HG03045 (cell line): ENCODE measurements around the gene FTCDNL1.

Experiments
- ATAC-seq: cut with Tn5 transposase; IDR thresholded peaks from one replicate; pipeline ENCODE4 v1.9.1; 2021; ENCODE audit warnings: mild to moderate bottlenecking, moderate library complexity; ENCODE audit not compliant: unreplicated experiment

FTCDNL1 gene

GRCh38 chr2:199842631-199843395 lies 8.2 kb downstream of the FTCDNL1 start:
- no peak for ATAC-seq

GRCh38 chr2:199841409-199841808 lies 9.6 kb downstream of the FTCDNL1 start:
- ATAC-seq, result no peak

DNA sequence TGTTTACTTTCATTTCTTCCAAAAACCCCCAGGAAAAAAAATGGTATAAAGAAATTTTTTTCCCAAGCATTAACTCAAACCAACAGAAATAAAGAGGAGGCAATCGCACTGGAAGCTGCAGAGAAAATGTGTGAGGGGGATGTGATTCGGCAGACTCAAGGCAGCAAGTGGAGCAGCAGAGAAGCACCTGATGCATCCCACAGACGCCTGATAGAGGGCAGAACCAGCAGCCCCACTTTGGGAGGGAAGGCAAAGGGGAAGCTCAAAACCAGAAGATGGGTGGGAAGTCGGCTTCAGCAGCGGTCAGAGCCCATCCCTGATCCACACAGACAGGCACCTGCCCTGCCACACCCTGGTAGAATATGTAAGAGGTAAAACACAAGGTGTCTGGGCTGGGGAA lies 12.6 kb downstream of the FTCDNL1 start:
- ATAC-seq, result no peak

GRCh38 chr2:199836943-199837342 lies 14.0 kb downstream of the FTCDNL1 start:
- no peak for ATAC-seq

DNA sequence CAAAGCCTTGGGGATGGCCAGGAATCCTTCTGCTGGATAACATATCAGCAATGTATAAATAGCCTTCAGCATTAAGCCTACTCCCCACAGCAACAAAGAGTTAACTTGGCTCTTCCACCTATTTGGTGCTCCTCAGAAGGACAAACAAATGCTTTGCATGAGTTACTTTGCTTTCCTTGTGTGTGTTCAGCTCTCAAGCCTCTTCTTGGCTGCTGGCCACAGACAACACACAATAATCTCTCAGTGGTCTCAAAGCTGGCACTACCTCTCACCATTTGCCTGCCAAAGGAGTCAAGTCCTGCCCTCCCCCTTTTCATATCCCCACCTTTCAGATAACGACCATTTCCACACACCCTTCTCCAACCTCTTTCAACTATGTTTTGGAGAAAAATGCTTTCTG lies 17.5 kb downstream of the FTCDNL1 start:
- no peak for ATAC-seq

DNA sequence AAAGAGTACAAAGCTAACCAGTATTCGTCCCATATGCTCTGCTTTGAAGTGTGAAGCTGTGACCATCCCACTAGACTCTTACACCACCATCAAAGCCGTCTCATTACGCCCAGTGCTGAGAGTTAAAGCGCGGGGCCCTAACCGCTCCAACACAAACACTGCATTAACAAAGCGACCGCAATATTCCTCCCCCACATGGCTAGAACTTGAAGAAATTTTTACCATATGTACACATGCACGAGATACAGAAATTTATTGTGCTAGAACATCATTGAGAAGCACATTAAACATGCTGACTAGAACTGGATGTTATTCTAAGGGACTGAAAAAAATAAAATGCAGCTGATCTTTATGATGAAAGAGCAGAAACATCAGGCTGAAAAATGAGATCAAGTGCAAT lies 20.5 kb downstream of the FTCDNL1 start:
- ATAC-seq, result no peak

DNA sequence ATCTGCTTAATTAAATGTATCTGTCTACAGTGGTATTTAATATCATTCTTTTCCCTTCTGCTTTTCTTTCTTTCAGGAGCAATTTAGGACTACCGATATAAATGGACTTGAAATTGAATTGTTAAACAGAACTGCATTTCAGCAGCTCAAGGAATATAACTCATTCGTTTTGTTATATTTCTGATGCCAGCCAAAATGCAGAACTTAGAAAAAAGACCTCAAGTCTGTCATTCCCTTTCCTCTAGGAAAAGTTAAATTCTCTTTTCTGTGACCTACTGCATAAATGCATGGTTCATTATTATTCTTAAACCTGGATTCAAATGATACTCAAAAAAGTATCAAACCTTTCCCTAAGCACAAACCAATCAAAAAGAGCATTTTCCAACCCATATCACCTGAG lies 21.4 kb downstream of the FTCDNL1 start:
- ATAC-seq, result no peak

- ATAC-seq, result no peak
Observed at GRCh38 chr2:199819746-199820145, 31.2 kb downstream of the FTCDNL1 start.

GRCh38 chr2:199818754-199819153 lies 32.2 kb downstream of the FTCDNL1 start:
- no peak for ATAC-seq

GRCh38 chr2:199818026-199818425 lies 33.0 kb downstream of the FTCDNL1 start:
- ATAC-seq, result no peak

GRCh38 chr2:199814817-199815211 lies 36.2 kb downstream of the FTCDNL1 start:
- ATAC-seq, result no peak

GRCh38 chr2:199814101-199814816 lies 36.7 kb downstream of the FTCDNL1 start:
- ATAC-seq, result no peak

DNA sequence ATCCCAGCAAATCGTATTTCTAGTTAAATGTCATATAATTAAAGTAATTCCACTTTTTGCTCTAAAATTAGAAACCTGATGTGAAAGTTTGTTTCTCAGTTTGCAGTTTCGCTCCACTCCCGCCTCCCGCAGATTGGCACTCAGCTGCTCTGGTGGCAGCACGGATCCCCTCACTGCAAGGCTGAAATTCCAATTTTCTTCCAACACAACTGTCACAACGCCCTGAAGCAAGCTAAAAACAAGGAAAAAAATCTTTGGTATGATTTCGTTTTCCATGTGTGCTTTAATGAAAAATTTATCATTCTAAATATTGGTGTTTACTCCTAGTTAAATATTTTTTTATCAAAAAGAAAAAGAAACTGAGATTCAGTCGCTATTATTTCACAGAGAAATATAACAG lies 38.5 kb downstream of the FTCDNL1 start:
- ATAC-seq, result no peak

- ATAC-seq, result no peak
Observed at GRCh38 chr2:199811346-199811745, 39.6 kb downstream of the FTCDNL1 start.

- ATAC-seq, result no peak
Observed at GRCh38 chr2:199810422-199811171, 40.4 kb downstream of the FTCDNL1 start.

DNA sequence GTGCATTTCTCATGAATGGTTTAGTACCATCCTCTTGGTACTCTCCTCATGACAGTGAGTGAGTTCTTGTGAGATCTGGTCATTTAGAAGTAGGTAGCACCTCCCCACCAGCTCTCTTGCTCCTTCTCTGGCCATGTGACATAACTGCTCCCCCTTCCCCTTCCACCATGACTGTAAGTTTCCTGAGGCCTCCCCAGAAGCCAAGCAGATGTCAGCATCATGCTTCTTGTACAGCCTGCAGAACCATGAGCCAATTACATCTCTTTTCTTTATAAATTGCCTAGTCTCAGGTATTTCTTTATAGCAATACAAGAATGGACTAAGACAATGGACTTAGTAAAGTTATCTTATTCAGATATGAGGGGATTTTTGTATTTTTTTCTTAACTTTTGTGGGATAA lies 43.0 kb downstream of the FTCDNL1 start:
- no peak for ATAC-seq

- no peak for ATAC-seq
Observed at GRCh38 chr2:199806179-199806578, 44.8 kb downstream of the FTCDNL1 start.

DNA sequence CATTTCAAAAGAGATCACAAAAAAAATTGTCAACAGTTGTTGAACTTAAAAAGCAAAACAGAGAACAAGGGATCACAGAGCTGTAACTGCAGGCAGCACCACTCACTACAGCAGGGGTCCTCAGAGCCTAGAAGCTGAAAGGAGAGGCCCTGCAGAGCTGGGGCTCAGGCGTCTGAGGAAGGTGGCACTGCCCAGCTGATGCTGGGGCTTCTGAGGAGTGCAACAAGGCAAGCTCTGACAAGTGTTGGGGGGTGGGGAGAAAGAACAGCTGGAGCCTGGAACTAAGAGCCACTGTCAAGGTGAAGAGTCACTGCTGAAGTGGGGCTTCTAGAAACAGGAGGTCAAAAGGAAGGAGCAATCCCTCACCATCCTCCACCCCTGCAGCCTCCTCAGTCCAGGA lies 46.2 kb downstream of the FTCDNL1 start:
- no peak for ATAC-seq

GRCh38 chr2:199798831-199799580 lies 52.0 kb downstream of the FTCDNL1 start:
- ATAC-seq, result no peak

DNA sequence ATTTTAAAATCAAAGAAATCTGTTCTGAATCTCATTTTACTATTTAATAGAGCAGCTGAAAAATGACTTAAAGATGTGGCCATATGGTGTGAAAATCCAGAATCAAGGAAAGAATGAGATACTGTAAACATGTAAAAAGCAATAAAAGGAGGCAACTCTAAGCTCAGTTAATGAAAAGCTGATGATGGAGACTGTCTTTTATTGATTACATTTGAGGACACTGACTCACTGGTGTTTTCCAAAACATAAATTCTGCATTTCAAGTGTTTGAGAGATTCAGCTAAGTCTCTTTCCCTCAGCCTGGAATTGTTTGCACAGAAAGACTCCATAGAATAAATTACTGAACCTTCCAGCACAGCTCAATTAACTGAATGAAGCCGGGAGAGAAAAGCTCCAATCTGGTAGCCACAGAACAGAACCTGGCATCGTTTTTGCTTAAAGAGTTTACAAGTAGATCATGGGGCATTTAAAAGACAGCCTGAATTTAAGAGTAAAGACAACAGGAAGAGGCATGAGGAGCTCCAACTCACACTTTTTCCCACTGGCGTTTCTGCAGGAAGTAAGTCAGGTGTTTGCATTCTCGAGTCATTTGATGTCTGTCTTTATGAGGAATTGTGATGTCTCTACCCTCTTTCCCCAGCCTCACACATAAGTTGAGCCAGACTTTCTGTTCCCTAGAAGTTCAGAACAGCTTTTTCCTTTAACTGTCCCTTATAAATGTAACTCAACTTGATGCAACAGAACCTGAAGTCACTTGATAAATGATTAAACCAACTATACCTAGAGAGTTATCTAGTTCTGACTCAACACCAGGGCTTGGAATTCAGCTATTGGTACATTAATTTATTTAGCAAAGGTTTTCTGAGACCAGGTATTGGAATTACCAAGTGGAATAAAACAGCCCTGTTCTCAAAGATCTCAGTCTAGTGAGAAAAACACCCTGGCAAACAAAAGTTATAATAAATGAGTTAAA lies 53.3 kb downstream of the FTCDNL1 start:
- ATAC-seq, result no peak
